ENCODE measurements around the gene CSH2.
"Not testable (repeated sequence)": the region's sequence is repeated elsewhere in the genome, so short reads cannot be mapped to it uniquely, and the experiment has no call there.

DNA sequence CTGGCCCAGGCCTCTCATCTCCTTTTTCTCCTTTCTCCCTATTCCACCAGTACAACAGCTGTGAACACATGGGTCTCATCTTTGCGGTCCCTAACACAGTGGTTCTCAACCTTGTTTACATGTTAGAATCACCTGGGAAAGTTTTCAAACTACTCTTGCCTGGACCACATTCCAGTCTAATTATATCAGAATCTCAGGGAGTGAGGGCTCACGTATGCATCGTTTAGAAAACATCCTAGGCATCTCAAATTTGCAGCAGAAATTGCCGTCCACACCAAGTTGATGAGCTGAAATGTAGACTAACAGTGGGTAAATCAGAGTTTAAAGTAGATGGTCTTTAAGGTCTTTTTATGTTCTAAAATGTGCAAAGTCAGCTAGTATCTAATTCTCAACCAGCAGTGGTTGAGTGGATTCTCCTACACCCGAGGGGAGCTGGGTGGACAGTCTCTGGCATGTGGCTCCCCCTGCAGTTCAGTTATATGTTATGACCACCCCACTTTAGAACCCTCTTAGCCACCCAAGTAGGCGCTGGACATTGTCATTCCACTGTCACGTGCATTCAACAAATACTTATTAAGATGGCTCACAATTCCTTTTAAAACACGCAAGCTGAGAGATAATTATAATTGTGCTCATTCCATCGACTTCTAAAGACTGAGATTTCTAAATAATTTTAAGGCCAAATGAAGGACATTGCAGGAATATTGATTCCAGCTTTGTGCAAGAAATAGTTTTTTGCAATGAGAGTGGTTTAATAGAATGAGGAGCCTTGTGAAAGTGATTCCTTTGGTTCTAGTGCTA, 3.8 kb downstream of the CSH2 start:
- not testable (repeated sequence) for TF ChIP-seq RARB (CRISPR knock-in tag; IDR thresholded peaks at IDR 0.05); ARNTL (CRISPR knock-in tag; IDR thresholded peaks at IDR 0.05; ENCODE audit: borderline replicate concordance, low read depth); BACH2 (CRISPR knock-in tag; IDR thresholded peaks at IDR 0.05; ENCODE audit: borderline replicate concordance)
- TF ChIP-seq, protein P1, sequence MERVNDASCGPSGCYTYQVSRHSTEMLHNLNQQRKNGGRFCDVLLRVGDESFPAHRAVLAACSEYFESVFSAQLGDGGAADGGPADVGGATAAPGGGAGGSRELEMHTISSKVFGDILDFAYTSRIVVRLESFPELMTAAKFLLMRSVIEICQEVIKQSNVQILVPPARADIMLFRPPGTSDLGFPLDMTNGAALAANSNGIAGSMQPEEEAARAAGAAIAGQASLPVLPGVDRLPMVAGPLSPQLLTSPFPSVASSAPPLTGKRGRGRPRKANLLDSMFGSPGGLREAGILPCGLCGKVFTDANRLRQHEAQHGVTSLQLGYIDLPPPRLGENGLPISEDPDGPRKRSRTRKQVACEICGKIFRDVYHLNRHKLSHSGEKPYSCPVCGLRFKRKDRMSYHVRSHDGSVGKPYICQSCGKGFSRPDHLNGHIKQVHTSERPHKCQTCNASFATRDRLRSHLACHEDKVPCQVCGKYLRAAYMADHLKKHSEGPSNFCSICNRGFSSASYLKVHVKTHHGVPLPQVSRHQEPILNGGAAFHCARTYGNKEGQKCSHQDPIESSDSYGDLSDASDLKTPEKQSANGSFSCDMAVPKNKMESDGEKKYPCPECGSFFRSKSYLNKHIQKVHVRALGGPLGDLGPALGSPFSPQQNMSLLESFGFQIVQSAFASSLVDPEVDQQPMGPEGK (CRISPR knock-in tag; IDR thresholded peaks at IDR 0.05; ENCODE audit: borderline replicate concordance) = not testable (repeated sequence)
